ENCODE data around the gene PLEKHH1. TPM values are rescaled to one million over a fixed set of nuclear protein-coding genes. Genes with fewer than 3 reads are reported as not detected.
A peak's percentile ranks its signal among the peaks of the same experiment; 100 is the strongest.

Gene PLEKHH1
- total and polyA plus RNA-seq, 2 of the 8 experiments (the other 6 are each of a cell fraction or from before 2014, with no cell fraction given): 28.3 to 33.3 TPM

- TF ChIP-seq YY1 (IDR thresholded peaks at IDR 0.05; ENCODE audit: low read depth, low read length) (peak; percentile 34; the same call in 1 of the 2 replicates), HDAC2 (IDR thresholded peaks at IDR 0.05; ENCODE audit: borderline replicate concordance in 1 of 2, low read depth in 2 of 2, low read length in 2 of 2) (0 out of 4 replicates have a peak, but pooled peaks of 1 of the 2 experiments have one; percentile 43)
Measured at GRCh38 chr14:67526676-67527459, 6.2 kb upstream of the PLEKHH1 start (continued).
